ENCODE results near the gene TXNRD2.
"Not testable (repeated sequence)": the region's sequence is repeated elsewhere in the genome, so short reads cannot be mapped to it uniquely, and the experiment has no call there.

TXNRD2 gene

GRCh38 chr22:19936513-19936912 lies 5.1 kb downstream of the TXNRD2 start:
- TF ChIP-seq CTCF (IDR thresholded peaks at IDR 0.05; ENCODE audit: poor library complexity, severe bottlenecking) = no peak
- Histone ChIP-seq H3K27me3 (ENCODE audit: insufficient read depth, poor library complexity, severe bottlenecking) (no peaks in the 10 kb centered on the region), H3K4me1 (ENCODE audit: insufficient read depth, poor library complexity, severe bottlenecking) (no peaks in the 10 kb centered on the region), H3K9me3 (ENCODE audit: severe bottlenecking) (no peaks in the 10 kb centered on the region), H3K27ac (ENCODE audit: poor library complexity, severe bottlenecking) (no peak overlapping the region), H3K4me3 (ENCODE audit: severe bottlenecking) (no peak overlapping the region), H3K36me3 (ENCODE audit: low read depth) (0 out of 2 replicates have a peak, but pooled peaks cover 4% of the 10 kb centered on the region)
- no peak for ATAC-seq (ENCODE audit: low read depth)
- DNase-seq (ENCODE audit: low spot score) = peak; percentile 12

- not testable (repeated sequence) for H3K36me3 ChIP-seq (ENCODE audit: low read depth); H3K27ac ChIP-seq (ENCODE audit: poor library complexity, severe bottlenecking); H3K4me1 ChIP-seq (ENCODE audit: insufficient read depth, poor library complexity, severe bottlenecking); H3K4me3 ChIP-seq (ENCODE audit: severe bottlenecking); H3K9me3 ChIP-seq (ENCODE audit: severe bottlenecking); H3K27me3 ChIP-seq (ENCODE audit: insufficient read depth, poor library complexity, severe bottlenecking); ATAC-seq (ENCODE audit: low read depth)
- DNase-seq (ENCODE audit: low spot score) = peak; percentile 0
These were observed 6.4 kb downstream of the TXNRD2 start for GRCh38 chr22:19935123-19935718.

- peak; percentile 23; the same call in 2 of the 3 replicates for ATAC-seq (ENCODE audit: low read depth)
- DNase-seq (ENCODE audit: low spot score) = no peak
- H3K4me3 ChIP-seq (ENCODE audit: severe bottlenecking) = no peak overlapping the region
- H3K27ac ChIP-seq (ENCODE audit: poor library complexity, severe bottlenecking) = no peak overlapping the region
- no peak for TF ChIP-seq CTCF (IDR thresholded peaks at IDR 0.05; ENCODE audit: poor library complexity, severe bottlenecking)
- no peaks in the 10 kb centered on the region for H3K9me3 ChIP-seq (ENCODE audit: severe bottlenecking)
- H3K36me3 ChIP-seq (ENCODE audit: low read depth) = 0 out of 2 replicates have a peak, but pooled peaks cover 4% of the 10 kb centered on the region
- H3K27me3 ChIP-seq (ENCODE audit: insufficient read depth, poor library complexity, severe bottlenecking) = no peaks in the 10 kb centered on the region
- H3K4me1 ChIP-seq (ENCODE audit: insufficient read depth, poor library complexity, severe bottlenecking) = no peaks in the 10 kb centered on the region
These were observed 8.0 kb downstream of the TXNRD2 start for GRCh38 chr22:19933341-19934241.

- H3K36me3 ChIP-seq (ENCODE audit: low read depth) = 0 out of 2 replicates have a peak, but pooled peaks cover 3% of the 10 kb centered on the region
- TF ChIP-seq CTCF (IDR thresholded peaks at IDR 0.05; ENCODE audit: poor library complexity, severe bottlenecking) = no peak
- H3K27ac ChIP-seq (ENCODE audit: poor library complexity, severe bottlenecking) = no peak overlapping the region
- H3K9me3 ChIP-seq (ENCODE audit: severe bottlenecking) = no peaks in the 10 kb centered on the region
- DNase-seq (ENCODE audit: low spot score) (no peak), ATAC-seq (ENCODE audit: low read depth) (0 out of 3 replicates have a peak, but pooled peaks have one; percentile 21)
- no peak overlapping the region for H3K4me3 ChIP-seq (ENCODE audit: severe bottlenecking)
- H3K27me3 ChIP-seq (ENCODE audit: insufficient read depth, poor library complexity, severe bottlenecking) = no peaks in the 10 kb centered on the region
- no peaks in the 10 kb centered on the region for H3K4me1 ChIP-seq (ENCODE audit: insufficient read depth, poor library complexity, severe bottlenecking)
These were observed 9.0 kb downstream of the TXNRD2 start for GRCh38 chr22:19932367-19933206.

- H3K9me3 ChIP-seq (ENCODE audit: severe bottlenecking) = no peaks in the 10 kb centered on the region
- H3K4me3 ChIP-seq (ENCODE audit: severe bottlenecking) = no peak overlapping the region
- H3K27ac ChIP-seq (ENCODE audit: poor library complexity, severe bottlenecking) = no peak overlapping the region
- H3K4me1 ChIP-seq (ENCODE audit: insufficient read depth, poor library complexity, severe bottlenecking) = no peaks in the 10 kb centered on the region
- no peaks in the 10 kb centered on the region for H3K36me3 ChIP-seq (ENCODE audit: low read depth)
- ATAC-seq (ENCODE audit: low read depth) (no peak), DNase-seq (ENCODE audit: low spot score) (no peak)
- no peak for TF ChIP-seq CTCF (IDR thresholded peaks at IDR 0.05; ENCODE audit: poor library complexity, severe bottlenecking)
- H3K27me3 ChIP-seq (ENCODE audit: insufficient read depth, poor library complexity, severe bottlenecking) = no peaks in the 10 kb centered on the region
These were observed 10.1 kb downstream of the TXNRD2 start for GRCh38 chr22:19931514-19931913.
